SK-N-SH treated with all-trans-retinoic acid at 6 μM for 48 hours (cell line): ENCODE measurements around the gene BMP10.

Experiments
- ATAC-seq: fragments of 200-7000 bp; cut with Tn5 transposase; 3 replicates; pipeline ENCODE4 v1.9.1; 2020; ENCODE audit warnings: mild to moderate bottlenecking, moderate library complexity
- BACH2 ChIP-seq: fragments of 250-450 bp; sonication (Bioruptor Pico); IDR thresholded peaks from 2 replicates; pipeline ENCODE4 v1.9.0; 2021; ENCODE audit warnings: mild to moderate bottlenecking, borderline replicate concordance
- CSDC2 ChIP-seq: fragments of 250-450 bp; sonication (Bioruptor Pico); IDR thresholded peaks from 2 replicates; pipeline ENCODE4 v1.5.0; 2020; ENCODE audit warnings: mild to moderate bottlenecking, moderate library complexity
- ESRRG ChIP-seq: fragments of 250-450 bp; sonication (Bioruptor Pico); IDR thresholded peaks from 2 replicates; pipeline ENCODE4 v1.6.1; 2021; ENCODE audit warnings: mild to moderate bottlenecking
- GLIS3 ChIP-seq: fragments of 250-450 bp; sonication (Bioruptor Pico); IDR thresholded peaks from 2 replicates; pipeline ENCODE4 v1.5.0; 2020; ENCODE audit warnings: mild to moderate bottlenecking, moderate library complexity
- ISL1 ChIP-seq: fragments of 250-450 bp; sonication (Bioruptor Pico); IDR thresholded peaks from 2 replicates; pipeline ENCODE4 v2.1.2; 2022; ENCODE audit warnings: mild to moderate bottlenecking, moderate library complexity
- OSR1 ChIP-seq: fragments of 250-450 bp; sonication (Bioruptor Pico); IDR thresholded peaks from 2 replicates; pipeline ENCODE4 v1.8.0; 2022; ENCODE audit warnings: moderate library complexity, mild to moderate bottlenecking, inconsistent platforms
- POU6F1 ChIP-seq: fragments of 250-450 bp; sonication (Bioruptor Pico); IDR thresholded peaks from 2 replicates; pipeline ENCODE4 v1.8.0; 2021; ENCODE audit warnings: low read depth, mild to moderate bottlenecking, moderate library complexity, borderline replicate concordance
- PPARA ChIP-seq: fragments of 250-450 bp; sonication (Bioruptor Pico); IDR thresholded peaks from 2 replicates; pipeline ENCODE4 v1.5.0; 2020; ENCODE audit warnings: mild to moderate bottlenecking, borderline replicate concordance
- RARB ChIP-seq: fragments of 250-450 bp; sonication (Bioruptor Pico); IDR thresholded peaks from 2 replicates; pipeline ENCODE4 v1.8.0; 2021; ENCODE audit warnings: mild to moderate bottlenecking, moderate library complexity
- TCF4 ChIP-seq: fragments of 250-450 bp; sonication (Bioruptor Pico); IDR thresholded peaks from 2 replicates; pipeline ENCODE4 v1.8.0; 2021; ENCODE audit warnings: mild to moderate bottlenecking, moderate library complexity, borderline replicate concordance
- TOX ChIP-seq: fragments of 250-450 bp; sonication (Bioruptor Pico); IDR thresholded peaks from 2 replicates; pipeline ENCODE4 v1.8.0; 2021; ENCODE audit warnings: mild to moderate bottlenecking, moderate library complexity, borderline replicate concordance
- TSHZ2 ChIP-seq: fragments of 250-450 bp; sonication (Bioruptor Pico); IDR thresholded peaks from 2 replicates; pipeline ENCODE4 v1.5.0; 2020; ENCODE audit warnings: mild to moderate bottlenecking, moderate library complexity
- ZC3H10 ChIP-seq: fragments of 250-450 bp; sonication (Bioruptor Pico); IDR thresholded peaks from 2 replicates; pipeline ENCODE4 v1.5.1; 2021; ENCODE audit warnings: mild to moderate bottlenecking, moderate library complexity
- ZFP3 ChIP-seq: fragments of 250-450 bp; sonication (Bioruptor Pico); IDR thresholded peaks from 2 replicates; pipeline ENCODE4 v1.5.0; 2020; ENCODE audit warnings: mild to moderate bottlenecking, moderate library complexity
- ZFP30 ChIP-seq: fragments of 450-650 bp; formaldehyde crosslinking; IDR thresholded peaks from 2 replicates; pipeline ENCODE4 v1.5.0; 2022; ENCODE audit warnings: mild to moderate bottlenecking, moderate library complexity
- ZNF565 ChIP-seq: fragments of 450-650 bp; formaldehyde crosslinking; conservative IDR thresholded peaks from 2 replicates; pipeline ENCODE4 v1.5.0; 2020; ENCODE audit warnings: low read depth, mild to moderate bottlenecking, moderate library complexity
- ZNF70 ChIP-seq: fragments of 450-650 bp; formaldehyde crosslinking; IDR thresholded peaks from 2 replicates; pipeline ENCODE4 v1.5.0; 2020; ENCODE audit warnings: mild to moderate bottlenecking, moderate library complexity
- TF ChIP-seq, protein P1 (sequence below): fragments of 250-450 bp; sonication (Bioruptor Pico); IDR thresholded peaks from 2 replicates; pipeline ENCODE4 v1.8.0; 2020; ENCODE audit warnings: mild to moderate bottlenecking, moderate library complexity, borderline replicate concordance
- TF ChIP-seq, protein P2 (sequence below): fragments of 250-450 bp; sonication (Bioruptor Pico); IDR thresholded peaks from 2 replicates; pipeline ENCODE4 v1.5.1; 2020; ENCODE audit warnings: low read depth, mild to moderate bottlenecking, moderate library complexity
- TF ChIP-seq, protein P3 (sequence below): fragments of 250-450 bp; sonication (Bioruptor Pico); IDR thresholded peaks from 2 replicates; pipeline ENCODE4 v1.5.1; 2021; ENCODE audit warnings: mild to moderate bottlenecking, moderate library complexity

BMP10 gene

GRCh38 chr2:68879296-68879695 is 8.1 kb upstream of the BMP10 start:
- TF ChIP-seq RARB (no peak), ZFP30 (CRISPR knock-in tag) (no peak), TOX (CRISPR knock-in tag) (no peak), GLIS3 (CRISPR knock-in tag) (no peak), OSR1 (CRISPR knock-in tag) (no peak), PPARA (CRISPR knock-in tag) (no peak), BACH2 (no peak), ZNF565 (CRISPR knock-in tag) (no peak), CSDC2 (CRISPR knock-in tag) (no peak)
- TF ChIP-seq, protein P1, sequence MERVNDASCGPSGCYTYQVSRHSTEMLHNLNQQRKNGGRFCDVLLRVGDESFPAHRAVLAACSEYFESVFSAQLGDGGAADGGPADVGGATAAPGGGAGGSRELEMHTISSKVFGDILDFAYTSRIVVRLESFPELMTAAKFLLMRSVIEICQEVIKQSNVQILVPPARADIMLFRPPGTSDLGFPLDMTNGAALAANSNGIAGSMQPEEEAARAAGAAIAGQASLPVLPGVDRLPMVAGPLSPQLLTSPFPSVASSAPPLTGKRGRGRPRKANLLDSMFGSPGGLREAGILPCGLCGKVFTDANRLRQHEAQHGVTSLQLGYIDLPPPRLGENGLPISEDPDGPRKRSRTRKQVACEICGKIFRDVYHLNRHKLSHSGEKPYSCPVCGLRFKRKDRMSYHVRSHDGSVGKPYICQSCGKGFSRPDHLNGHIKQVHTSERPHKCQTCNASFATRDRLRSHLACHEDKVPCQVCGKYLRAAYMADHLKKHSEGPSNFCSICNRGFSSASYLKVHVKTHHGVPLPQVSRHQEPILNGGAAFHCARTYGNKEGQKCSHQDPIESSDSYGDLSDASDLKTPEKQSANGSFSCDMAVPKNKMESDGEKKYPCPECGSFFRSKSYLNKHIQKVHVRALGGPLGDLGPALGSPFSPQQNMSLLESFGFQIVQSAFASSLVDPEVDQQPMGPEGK (CRISPR knock-in tag) = no peak
- TF ChIP-seq, all 23 proteins: peak for 0

GRCh38 chr2:68878753-68879152 is 7.6 kb upstream of the BMP10 start:
- no peak; the same call in 2 of the 3 replicates for ATAC-seq
- TF ChIP-seq PPARA (CRISPR knock-in tag) (no peak), ISL1 (CRISPR knock-in tag) (peak; percentile 83), TSHZ2 (CRISPR knock-in tag) (no peak), ZFP3 (CRISPR knock-in tag) (no peak), TCF4 (CRISPR knock-in tag) (no peak), ZFP30 (CRISPR knock-in tag) (no peak), ZNF565 (CRISPR knock-in tag) (no peak), ZNF70 (CRISPR knock-in tag) (peak; percentile 80), RARB (no peak), CSDC2 (CRISPR knock-in tag) (no peak), ZC3H10 (CRISPR knock-in tag) (no peak)
- TF ChIP-seq, protein P2, sequence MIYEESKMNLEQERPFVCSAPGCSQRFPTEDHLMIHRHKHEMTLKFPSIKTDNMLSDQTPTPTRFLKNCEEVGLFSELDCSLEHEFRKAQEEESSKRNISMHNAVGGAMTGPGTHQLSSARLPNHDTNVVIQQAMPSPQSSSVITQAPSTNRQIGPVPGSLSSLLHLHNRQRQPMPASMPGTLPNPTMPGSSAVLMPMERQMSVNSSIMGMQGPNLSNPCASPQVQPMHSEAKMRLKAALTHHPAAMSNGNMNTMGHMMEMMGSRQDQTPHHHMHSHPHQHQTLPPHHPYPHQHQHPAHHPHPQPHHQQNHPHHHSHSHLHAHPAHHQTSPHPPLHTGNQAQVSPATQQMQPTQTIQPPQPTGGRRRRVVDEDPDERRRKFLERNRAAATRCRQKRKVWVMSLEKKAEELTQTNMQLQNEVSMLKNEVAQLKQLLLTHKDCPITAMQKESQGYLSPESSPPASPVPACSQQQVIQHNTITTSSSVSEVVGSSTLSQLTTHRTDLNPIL (CRISPR knock-in tag) = no peak

More at GRCh38 chr2:68879296-68879695, 8.1 kb upstream of the BMP10 start:
- no peak for ATAC-seq

GRCh38 chr2:68878071-68878711 is 7.0 kb upstream of the BMP10 start:
- no peak for ATAC-seq
- no peak for TF ChIP-seq TOX (CRISPR knock-in tag)
- TF ChIP-seq CSDC2 (CRISPR knock-in tag) = no peak
- no peak for TF ChIP-seq OSR1 (CRISPR knock-in tag)
- TF ChIP-seq, protein P3, sequence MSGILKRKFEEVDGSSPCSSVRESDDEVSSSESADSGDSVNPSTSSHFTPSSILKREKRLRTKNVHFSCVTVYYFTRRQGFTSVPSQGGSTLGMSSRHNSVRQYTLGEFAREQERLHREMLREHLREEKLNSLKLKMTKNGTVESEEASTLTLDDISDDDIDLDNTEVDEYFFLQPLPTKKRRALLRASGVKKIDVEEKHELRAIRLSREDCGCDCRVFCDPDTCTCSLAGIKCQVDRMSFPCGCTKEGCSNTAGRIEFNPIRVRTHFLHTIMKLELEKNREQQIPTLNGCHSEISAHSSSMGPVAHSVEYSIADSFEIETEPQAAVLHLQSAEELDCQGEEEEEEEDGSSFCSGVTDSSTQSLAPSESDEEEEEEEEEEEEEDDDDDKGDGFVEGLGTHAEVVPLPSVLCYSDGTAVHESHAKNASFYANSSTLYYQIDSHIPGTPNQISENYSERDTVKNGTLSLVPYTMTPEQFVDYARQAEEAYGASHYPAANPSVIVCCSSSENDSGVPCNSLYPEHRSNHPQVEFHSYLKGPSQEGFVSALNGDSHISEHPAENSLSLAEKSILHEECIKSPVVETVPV = no peak
- TF ChIP-seq ISL1 (CRISPR knock-in tag) = no peak
- no peak for TF ChIP-seq ESRRG
- no peak for TF ChIP-seq POU6F1 (CRISPR knock-in tag)
- no peak for TF ChIP-seq TSHZ2 (CRISPR knock-in tag)
- TF ChIP-seq ZFP30 (CRISPR knock-in tag) = no peak
- TF ChIP-seq BACH2 = no peak
- TF ChIP-seq, all 23 proteins: peak for 0
